Activated T-helper 1 cell treated with anti-CD3 and anti-CD28 coated beads, Interleukin-12 subunit alpha, Interleukin-12 subunit beta, Interleukin-2, Interleukin-4 antibody, amounts not matched to agents 30 ng/mL and 10 ng/mL and 1 ng/mL, durations not matched to agents 14 hours and 24 hours and 36 hours (primary cell): Measurements from ENCODE around the gene TPH2. TPM values are rescaled to one million over a fixed set of nuclear protein-coding genes. Genes with fewer than 3 reads are reported as not detected.

ENCODE experiments used
- DNase-seq: peaks from one replicate; pipeline ENCODE4 v3.0.0; 2021; ENCODE audit warnings: low spot score
- H3K27ac Mint-ChIP-seq: one replicate; pipeline ENCODE4 v1.8.0; 2021; ENCODE audit warnings: mild to moderate bottlenecking, mixed read lengths
- H3K27me3 Mint-ChIP-seq: one replicate; pipeline ENCODE4 v1.8.0; 2022; ENCODE audit warnings: mild to moderate bottlenecking, moderate library complexity, mixed read lengths; ENCODE audit not compliant: insufficient read depth
- H3K36me3 Mint-ChIP-seq: one replicate; pipeline ENCODE4 v1.8.0; 2021; ENCODE audit warnings: low read depth, mixed read lengths
- H3K4me1 Mint-ChIP-seq: one replicate; pipeline ENCODE4 v1.8.0; 2021; ENCODE audit warnings: low read depth, mixed read lengths
- H3K4me3 Mint-ChIP-seq: one replicate; pipeline ENCODE4 v1.8.0; 2021; ENCODE audit warnings: mild to moderate bottlenecking, moderate library complexity, mixed read lengths
- H3K9me3 Mint-ChIP-seq: one replicate; pipeline ENCODE4 v1.8.0; 2021; ENCODE audit warnings: mixed read lengths
- intact Hi-C: fragments of 100-400 bp; cut with micrococcal nuclease; formaldehyde crosslinking; loops from one replicate; pipeline ENCODE4 v1.15.1; 2024
- total RNA-seq: library from RNA; stranded (reverse); gene quantifications from 2 replicates; pipeline ENCODE4 v1.2.3, GENCODE V29; 2022

Gene TPH2
- not detected in 2 replicates for total RNA-seq

DNA sequence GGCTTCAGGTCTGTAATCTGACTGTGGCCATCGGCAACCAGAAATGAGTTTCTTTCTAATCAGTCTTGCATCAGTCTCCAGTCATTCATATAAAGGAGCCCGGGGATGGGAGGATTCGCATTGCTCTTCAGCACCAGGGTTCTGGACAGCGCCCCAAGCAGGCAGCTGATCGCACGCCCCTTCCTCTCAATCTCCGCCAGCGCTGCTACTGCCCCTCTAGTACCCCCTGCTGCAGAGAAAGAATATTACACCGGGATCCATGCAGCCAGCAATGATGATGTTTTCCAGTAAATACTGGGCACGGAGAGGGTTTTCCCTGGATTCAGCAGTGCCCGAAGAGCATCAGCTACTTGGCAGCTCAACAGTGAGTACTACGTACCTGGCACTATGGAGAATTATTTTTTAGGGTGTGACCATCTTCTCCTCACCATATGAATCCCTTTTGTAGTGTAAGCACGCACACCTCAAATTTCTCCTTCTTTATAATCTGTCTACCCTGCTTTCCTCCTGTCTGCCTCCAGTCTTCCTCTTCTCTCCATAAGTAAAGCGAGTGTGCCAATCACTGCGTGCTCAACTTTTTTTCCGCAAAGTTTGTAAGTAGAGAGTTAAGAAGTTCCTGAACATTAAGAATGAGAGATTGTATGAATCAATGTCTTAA, at the start of gene TPH2:
TSS of gene TPH2 (plus strand) at position 118 of the 658 bp plus-strand sequence. CDS start at position 260, 142 bp downstream.
- H3K27ac Mint-ChIP-seq: peak within 1 kb of the TSS; percentile 1
- H3K36me3 Mint-ChIP-seq: no peaks in the 10 kb centered on the region
- peak; percentile 51 for DNase-seq
- intact Hi-C loops: loop anchor here (1.0 to 5.0 kb wide), 4 partner anchors 100 to 274 kb away; partner anchors contain the start of genes TBC1D15 and THAP2
- H3K4me1 Mint-ChIP-seq: peaks cover 18% of the 10 kb centered on the region
- peaks cover 14% of the 10 kb centered on the region for H3K9me3 Mint-ChIP-seq
- peaks cover 28% of the 10 kb centered on the region for H3K27me3 Mint-ChIP-seq
- no peak within 1 kb of the TSS for H3K4me3 Mint-ChIP-seq

GRCh38 chr12:71890475-71890874, 48.2 kb upstream of the TPH2 start:
- peaks cover 14% of the 10 kb centered on the region for H3K36me3 Mint-ChIP-seq
- no peaks in the 10 kb centered on the region for H3K27me3 Mint-ChIP-seq
- H3K27ac Mint-ChIP-seq: no peak overlapping the region
- no peak for DNase-seq
- H3K9me3 Mint-ChIP-seq: no peaks in the 10 kb centered on the region
- peaks cover 9% of the 10 kb centered on the region for H3K4me1 Mint-ChIP-seq
- intact Hi-C loops: no loop called here
- no peak overlapping the region for H3K4me3 Mint-ChIP-seq

- no peak for DNase-seq
- H3K9me3 Mint-ChIP-seq: no peaks in the 10 kb centered on the region
- no peak overlapping the region for H3K4me3 Mint-ChIP-seq
- no peak overlapping the region for H3K27ac Mint-ChIP-seq
- intact Hi-C loops: no loop called here
- H3K4me1 Mint-ChIP-seq: peaks cover 9% of the 10 kb centered on the region
- no peaks in the 10 kb centered on the region for H3K27me3 Mint-ChIP-seq
- H3K36me3 Mint-ChIP-seq: peaks cover 20% of the 10 kb centered on the region
Measured at GRCh38 chr12:71892059-71892458, 46.6 kb upstream of the TPH2 start.

DNA sequence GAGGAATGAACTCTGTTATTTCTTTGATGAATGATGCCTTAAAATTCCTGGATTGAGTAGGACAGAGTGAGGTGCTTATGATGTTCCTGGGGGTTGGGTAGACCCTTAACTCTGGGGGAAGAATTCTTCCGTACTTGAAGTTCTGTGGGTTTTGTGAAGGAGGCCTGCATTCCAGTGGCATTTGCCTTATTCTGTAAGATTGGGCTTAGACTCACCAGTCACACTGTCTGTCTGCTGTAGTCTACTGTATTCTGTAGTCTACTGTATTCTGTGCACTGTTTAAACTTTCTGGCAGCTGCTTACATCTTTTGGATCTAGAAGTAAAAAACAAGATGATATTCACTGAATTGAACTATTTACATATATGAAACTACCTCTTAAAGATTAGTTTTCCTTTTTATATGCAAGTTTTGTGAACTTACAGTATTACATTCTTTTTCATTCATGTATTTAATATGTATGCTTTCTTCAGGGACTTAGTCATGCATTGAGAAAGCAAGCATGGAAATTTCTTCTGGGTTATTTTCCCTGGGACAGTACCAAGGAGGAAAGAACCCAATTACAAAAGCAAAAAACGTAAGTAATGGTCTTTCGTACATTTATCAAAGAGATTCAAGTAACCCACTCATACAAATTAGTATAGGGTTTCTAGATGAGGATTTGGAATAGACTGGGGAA, 42.3 kb upstream of the TPH2 start:
- DNase-seq: no peak
- H3K36me3 Mint-ChIP-seq: peaks cover 28% of the 10 kb centered on the region
- H3K4me1 Mint-ChIP-seq: peaks cover 4% of the 10 kb centered on the region
- no peaks in the 10 kb centered on the region for H3K27me3 Mint-ChIP-seq
- intact Hi-C loops: no loop called here
- no peak overlapping the region for H3K4me3 Mint-ChIP-seq
- H3K27ac Mint-ChIP-seq: no peak overlapping the region
- no peaks in the 10 kb centered on the region for H3K9me3 Mint-ChIP-seq

DNA sequence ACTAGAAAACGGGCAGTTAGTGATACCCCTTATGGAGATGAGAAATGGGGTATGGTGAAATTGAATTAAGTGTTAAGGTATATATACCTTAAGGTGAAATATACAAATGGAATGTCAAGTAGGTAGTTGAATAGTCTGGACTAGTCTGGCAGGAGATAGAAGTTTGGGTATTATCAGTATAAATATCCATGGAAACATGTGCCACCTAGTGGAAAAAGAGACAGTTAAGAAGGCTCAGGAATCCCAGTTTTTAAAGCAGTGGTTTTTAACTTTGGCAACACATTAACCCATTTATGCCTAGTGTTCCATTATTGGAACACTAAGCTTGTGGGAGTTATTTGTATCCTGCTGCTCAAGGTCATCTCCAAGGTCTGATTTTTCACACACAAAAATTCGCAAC, 38.6 kb upstream of the TPH2 start:
- no peaks in the 10 kb centered on the region for H3K27me3 Mint-ChIP-seq
- intact Hi-C loops: no loop called here

GRCh38 chr12:71904629-71905028, 34.0 kb upstream of the TPH2 start:
- H3K27me3 Mint-ChIP-seq: no peaks in the 10 kb centered on the region
- H3K9me3 Mint-ChIP-seq: peaks cover 5% of the 10 kb centered on the region
- H3K4me3 Mint-ChIP-seq: no peak overlapping the region
- peaks cover 21% of the 10 kb centered on the region for H3K4me1 Mint-ChIP-seq
- H3K36me3 Mint-ChIP-seq: peaks cover 56% of the 10 kb centered on the region
- no peak overlapping the region for H3K27ac Mint-ChIP-seq
- DNase-seq: no peak
- intact Hi-C loops: no loop called here

More for the DNA sequence above, 38.6 kb upstream of the TPH2 start:
- Mint-ChIP-seq H3K4me3 (no peak overlapping the region), H3K4me1 (peaks cover 21% of the 10 kb centered on the region), H3K36me3 (peaks cover 57% of the 10 kb centered on the region), H3K9me3 (no peaks in the 10 kb centered on the region), H3K27ac (no peak overlapping the region)
- no peak for DNase-seq

- Mint-ChIP-seq H3K9me3 (peaks cover 14% of the 10 kb centered on the region), H3K27me3 (peaks cover 26% of the 10 kb centered on the region)
- intact Hi-C loops: loop anchor here (2.0 to 5.0 kb wide), 2 partner anchors 97 to 178 kb away; partner anchors contain the start of gene TBC1D15
Measured at GRCh38 chr12:71935594-71935993, 3.1 kb upstream of the TPH2 start.

GRCh38 chr12:71940068-71940467, 1.4 kb downstream of the TPH2 start:
- peaks cover 17% of the 10 kb centered on the region for H3K4me1 Mint-ChIP-seq
- peaks cover 28% of the 10 kb centered on the region for H3K27me3 Mint-ChIP-seq
- peaks cover 14% of the 10 kb centered on the region for H3K9me3 Mint-ChIP-seq
- no peaks in the 10 kb centered on the region for H3K36me3 Mint-ChIP-seq
- no peak for DNase-seq
- intact Hi-C loops: no loop called here
- no peak overlapping the region for H3K27ac Mint-ChIP-seq
- H3K4me3 Mint-ChIP-seq: no peak overlapping the region

More at GRCh38 chr12:71935594-71935993, 3.1 kb upstream of the TPH2 start:
- Mint-ChIP-seq H3K27ac (no peak overlapping the region), H3K4me3 (no peak overlapping the region), H3K36me3 (no peaks in the 10 kb centered on the region), H3K4me1 (peaks cover 18% of the 10 kb centered on the region)
- DNase-seq: no peak

DNA sequence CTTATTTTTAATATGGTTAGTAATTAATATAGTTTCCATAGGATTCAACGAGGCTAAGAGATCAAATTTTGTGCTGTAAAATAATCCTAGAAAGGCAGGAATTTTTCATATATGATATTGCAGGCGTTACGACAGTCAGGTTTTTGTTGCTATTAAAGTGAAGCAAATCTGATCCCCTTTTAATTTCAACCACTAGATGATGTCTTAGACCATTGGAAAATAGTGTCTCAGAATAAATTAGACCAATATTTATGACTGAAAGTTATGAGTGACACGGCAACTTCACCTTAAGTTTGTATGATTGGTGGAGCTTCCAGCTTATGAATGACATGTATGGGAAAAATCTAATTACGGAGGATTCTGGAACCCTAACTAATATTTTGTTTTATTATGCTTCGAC, 2.5 kb downstream of the TPH2 start:
- intact Hi-C loops: no loop called here
- Mint-ChIP-seq H3K36me3 (no peaks in the 10 kb centered on the region), H3K4me3 (no peak overlapping the region), H3K4me1 (peaks cover 8% of the 10 kb centered on the region), H3K27me3 (peaks cover 25% of the 10 kb centered on the region), H3K27ac (no peak overlapping the region), H3K9me3 (peaks cover 5% of the 10 kb centered on the region)
- DNase-seq: no peak

DNA sequence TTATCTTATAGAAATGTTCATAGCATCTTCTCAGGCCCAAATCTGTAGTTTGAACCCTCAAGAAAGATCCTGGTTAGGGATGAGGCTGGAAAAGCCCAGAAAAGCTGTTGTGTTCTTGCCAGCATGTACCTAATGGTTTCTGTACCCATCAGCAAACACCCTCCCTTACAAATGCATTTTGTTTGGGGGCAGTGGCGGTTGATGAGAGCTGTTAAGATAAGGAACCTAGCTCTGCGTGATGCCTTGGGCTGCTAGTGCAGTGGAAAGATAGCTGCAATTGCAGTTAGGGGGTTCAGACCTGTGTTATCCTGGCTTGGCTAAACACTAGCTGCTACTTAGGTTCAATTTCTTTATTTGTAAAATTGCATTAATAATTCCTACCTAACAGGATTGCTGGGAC, 3.6 kb downstream of the TPH2 start:
- no peak overlapping the region for H3K4me3 Mint-ChIP-seq
- no peak for DNase-seq
- H3K27ac Mint-ChIP-seq: no peak overlapping the region
- H3K9me3 Mint-ChIP-seq: no peaks in the 10 kb centered on the region
- no peaks in the 10 kb centered on the region for H3K36me3 Mint-ChIP-seq
- H3K4me1 Mint-ChIP-seq: peaks cover 8% of the 10 kb centered on the region
- intact Hi-C loops: no loop called here
- peaks cover 29% of the 10 kb centered on the region for H3K27me3 Mint-ChIP-seq

- H3K27me3 Mint-ChIP-seq: peaks cover 25% of the 10 kb centered on the region
- H3K9me3 Mint-ChIP-seq: no peaks in the 10 kb centered on the region
- no peak for DNase-seq
- H3K4me1 Mint-ChIP-seq: peaks cover 8% of the 10 kb centered on the region
- no peaks in the 10 kb centered on the region for H3K36me3 Mint-ChIP-seq
- H3K27ac Mint-ChIP-seq: no peak overlapping the region
- H3K4me3 Mint-ChIP-seq: no peak overlapping the region
- intact Hi-C loops: no loop called here
Measured at GRCh38 chr12:71942703-71943102, 4.1 kb downstream of the TPH2 start.

GRCh38 chr12:71945121-71945520, 6.5 kb downstream of the TPH2 start:
- no peak for DNase-seq
- peaks cover 15% of the 10 kb centered on the region for H3K27me3 Mint-ChIP-seq
- no peaks in the 10 kb centered on the region for H3K9me3 Mint-ChIP-seq
- H3K36me3 Mint-ChIP-seq: no peaks in the 10 kb centered on the region
- H3K4me1 Mint-ChIP-seq: no peaks in the 10 kb centered on the region
- H3K4me3 Mint-ChIP-seq: no peak overlapping the region
- no peak overlapping the region for H3K27ac Mint-ChIP-seq
- intact Hi-C loops: no loop called here

- H3K27ac Mint-ChIP-seq: no peak overlapping the region
- intact Hi-C loops: no loop called here
- H3K4me3 Mint-ChIP-seq: no peak overlapping the region
- no peak for DNase-seq
- H3K4me1 Mint-ChIP-seq: no peaks in the 10 kb centered on the region
- no peaks in the 10 kb centered on the region for H3K9me3 Mint-ChIP-seq
- peaks cover 13% of the 10 kb centered on the region for H3K27me3 Mint-ChIP-seq
- no peaks in the 10 kb centered on the region for H3K36me3 Mint-ChIP-seq
Measured at GRCh38 chr12:71945883-71946282, 7.2 kb downstream of the TPH2 start.
